Keratinocyte (primary cell): Measurements from ENCODE around the gene CNPY1. TPM values are rescaled to one million over a fixed set of nuclear protein-coding genes. Genes with fewer than 3 reads are reported as not detected.

Experiments used
- DNase-seq: peaks from one replicate; pipeline ENCODE4 v3.0.0-alpha.2; 2011; ENCODE audit warnings: low read depth, missing footprints, low spot score
- FAIRE-seq: peaks from 2 replicates; lab custom pipeline; 2011; peaks lifted over from hg19 to GRCh38; lab: Jason Lieb, UNC
- H2AFZ ChIP-seq: 2 replicates; pipeline ENCODE4 v1.6.0; 2012; ENCODE audit warnings: low read length, control low read depth, inconsistent platforms; ENCODE audit not compliant: control insufficient read depth
- H3K27ac ChIP-seq: 2 replicates; pipeline ENCODE4 v1.5.1; 2011; ENCODE audit warnings: low read length; ENCODE audit not compliant: control insufficient read depth, insufficient read depth
- H3K27me3 ChIP-seq: 3 replicates; pipeline ENCODE4 v1.6.0; 2011; ENCODE audit warnings: low read length; ENCODE audit not compliant: control insufficient read depth, insufficient read depth; ENCODE audit errors: extremely low read depth
- H3K36me3 ChIP-seq, 2 experiments: 2 replicates in 1 of 2; 3 replicates in 1 of 2; pipeline ENCODE4 v1.5.1; 2011; ENCODE audit warnings: low read length in 2 of 2, mild to moderate bottlenecking in 1 of 2; ENCODE audit not compliant: control insufficient read depth in 2 of 2, insufficient read depth in 2 of 2; ENCODE audit errors: extremely low read depth in 1 of 2
- H3K4me1 ChIP-seq: 3 replicates; pipeline ENCODE4 v1.5.1; 2011; ENCODE audit warnings: low read length; ENCODE audit not compliant: control insufficient read depth, insufficient read depth; ENCODE audit errors: extremely low read depth
- H3K4me2 ChIP-seq: 3 replicates; pipeline ENCODE4 v1.6.0; 2011; ENCODE audit warnings: low read depth, low read length; ENCODE audit not compliant: control insufficient read depth, insufficient read depth; ENCODE audit errors: extremely low read depth
- H3K4me3 ChIP-seq, 3 experiments: fragments of 200-600 bp in 1 of 3; sonication (generic) in 1 of 3; 2 replicates in 2 of 3; 3 replicates in 1 of 3; pipeline ENCODE4 v1.5.1; 2011 to 2016; ENCODE audit warnings: low read length in 3 of 3, mild to moderate bottlenecking in 3 of 3, control low read depth in 2 of 3, inconsistent platforms in 1 of 3, low read depth in 1 of 3, mixed read lengths in 1 of 3, mixed run types in 1 of 3, moderate library complexity in 1 of 3; ENCODE audit not compliant: control insufficient read depth in 2 of 3, insufficient read depth in 2 of 3; ENCODE audit errors: extremely low read depth in 1 of 3
- H3K79me2 ChIP-seq: 2 replicates; pipeline ENCODE4 v1.6.0; 2012; ENCODE audit warnings: low read length; ENCODE audit not compliant: control insufficient read depth, insufficient read depth
- H3K9ac ChIP-seq: 3 replicates; pipeline ENCODE4 v1.6.0; 2011; ENCODE audit warnings: low read length; ENCODE audit not compliant: control insufficient read depth, insufficient read depth; ENCODE audit errors: extremely low read depth
- H3K9me1 ChIP-seq: 3 replicates; pipeline ENCODE4 v1.6.0; 2011; ENCODE audit warnings: low read length; ENCODE audit not compliant: control insufficient read depth, insufficient read depth; ENCODE audit errors: extremely low read depth
- H3K9me3 ChIP-seq: 2 replicates; pipeline ENCODE4 v1.5.1; 2012; ENCODE audit warnings: low read depth, low read length; ENCODE audit not compliant: control insufficient read depth
- H4K20me1 ChIP-seq: 3 replicates; pipeline ENCODE4 v1.6.0; 2011; ENCODE audit warnings: low read length; ENCODE audit not compliant: control insufficient read depth, insufficient read depth; ENCODE audit errors: extremely low read depth
- EZH2 ChIP-seq: IDR thresholded peaks from one replicate; pipeline ENCODE4 v1.6.1; 2012; ENCODE audit warnings: inconsistent platforms, mild to moderate bottlenecking, low read length, moderate library complexity
- dilution Hi-C: fragments of 300-500 bp; cut with MboI; formaldehyde crosslinking; loops from one replicate; pipeline ENCODE4 v1.7.0; 2020; ENCODE audit warnings: low sequenced_read_pairs; ENCODE audit not compliant: extremely low pct_ligation_motif_present
- polyA plus RNA-seq, 5 experiments: library from polyadenylated mRNA; depleted of rRNA in 3 of 5; stranded (reverse) in 3 of 5; stranded (forward) in 1 of 5; unstranded in 1 of 5; fragments of >200 nt; gene quantifications; 1 replicate in 1 of 5; 2 replicates in 3 of 5; 3 replicates in 1 of 5; pipeline versions ENCODE4 v1.2.1 to v1.2.3, GENCODE V29; 2011 to 2012; ENCODE audit warnings: missing spikeins in 2 of 5, low read depth in 1 of 5, low replicate concordance in 1 of 5
- TF ChIP-seq, protein P1 (sequence below), 3 experiments: IDR thresholded peaks in 1 of 3; conservative IDR thresholded peaks in 1 of 3; optimal IDR thresholded peaks in 1 of 3; 2 replicates in 2 of 3; 3 replicates in 1 of 3; pipeline versions ENCODE3 to v1.5.1; 2011; ENCODE audit warnings: low read length in 3 of 3, mild to moderate bottlenecking in 3 of 3, moderate library complexity in 2 of 3, control low read depth in 1 of 3, inconsistent platforms in 1 of 3; ENCODE audit not compliant: insufficient read depth in 2 of 3; ENCODE audit errors: extremely low read depth in 1 of 3

CNPY1 gene
- polyA plus RNA-seq, 1 donor (not counting 4 experiments of a cell fraction or from before 2014, with no cell fraction given) = not detected

DNA sequence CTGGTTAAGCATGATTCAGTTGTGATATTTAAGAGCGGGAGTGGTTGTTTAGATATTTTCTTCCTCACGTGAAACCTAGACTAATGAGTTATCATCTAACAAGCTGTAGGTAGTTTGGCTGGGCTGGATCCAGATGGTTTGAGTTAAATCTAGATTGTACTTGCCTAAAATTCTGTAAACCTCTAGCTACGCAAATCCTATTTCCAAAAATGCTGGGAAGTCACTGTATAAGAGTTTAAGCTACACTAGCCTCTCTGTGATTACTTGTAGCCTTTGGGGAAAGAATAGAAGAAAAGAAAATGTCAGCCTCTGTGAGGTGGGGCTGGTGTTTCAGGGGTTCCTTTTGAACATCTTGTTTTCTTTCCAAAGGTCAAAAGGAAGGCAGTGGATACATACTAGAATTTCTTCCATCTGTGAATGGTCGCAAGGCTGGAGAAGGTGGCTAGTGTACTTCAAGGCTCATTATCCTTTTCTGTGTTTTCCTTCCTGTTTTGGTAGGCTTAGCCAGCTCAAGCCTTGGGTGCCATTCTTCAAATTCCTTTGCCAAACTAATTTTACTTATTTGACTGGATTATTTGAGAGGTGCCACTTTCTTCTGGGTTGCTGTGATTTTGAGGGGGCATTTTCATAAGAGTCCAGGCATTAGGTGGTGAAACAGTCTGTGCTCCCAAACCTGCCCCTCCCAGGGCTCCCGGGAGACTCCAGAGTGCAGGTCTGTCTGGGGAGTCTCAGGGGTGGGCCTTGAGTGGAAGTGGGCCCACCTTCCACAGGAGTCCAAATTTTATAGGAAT lies 93.7 kb downstream of the CNPY1 start:
- dilution Hi-C loops = no loop called here
- H3K4me1 ChIP-seq = no peaks in the 10 kb centered on the region

DNA sequence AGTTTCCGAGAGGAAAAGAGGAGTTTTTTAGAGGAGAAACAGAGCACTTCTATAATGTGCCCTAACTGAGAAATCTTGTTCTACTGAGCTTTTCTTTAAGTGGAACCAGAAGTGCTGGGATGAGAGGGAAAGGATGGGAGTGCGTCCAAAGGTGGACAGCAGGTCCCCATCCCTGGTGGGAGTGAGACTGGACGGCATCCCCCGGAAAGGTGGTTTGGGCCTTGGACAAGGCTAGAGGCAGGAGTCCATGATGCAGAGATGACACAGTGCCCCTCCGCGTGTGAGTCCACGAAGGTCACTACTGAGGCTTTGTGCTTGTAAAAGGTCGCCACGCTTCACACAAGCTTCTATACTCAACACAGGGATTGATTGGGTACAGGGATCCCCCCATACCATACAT lies 94.5 kb downstream of the CNPY1 start:
- Histone ChIP-seq H3K27me3 (peaks cover 96% of the 10 kb centered on the region), H3K9ac (no peak overlapping the region), H3K79me2 (no peaks in the 10 kb centered on the region), H3K9me1 (no peaks in the 10 kb centered on the region), H3K4me2 (no peak overlapping the region), H4K20me1 (peaks cover 4% of the 10 kb centered on the region), H3K4me1 (no peaks in the 10 kb centered on the region), H3K4me3 (no peak overlapping the region), H3K36me3 (no peaks in the 10 kb centered on the region), H3K9me3 (no peaks in the 10 kb centered on the region), H3K27ac (no peak overlapping the region), H2AFZ (no peak overlapping the region)
- no peak for FAIRE-seq
- dilution Hi-C loops = no loop called here
- TF ChIP-seq, protein P1, sequence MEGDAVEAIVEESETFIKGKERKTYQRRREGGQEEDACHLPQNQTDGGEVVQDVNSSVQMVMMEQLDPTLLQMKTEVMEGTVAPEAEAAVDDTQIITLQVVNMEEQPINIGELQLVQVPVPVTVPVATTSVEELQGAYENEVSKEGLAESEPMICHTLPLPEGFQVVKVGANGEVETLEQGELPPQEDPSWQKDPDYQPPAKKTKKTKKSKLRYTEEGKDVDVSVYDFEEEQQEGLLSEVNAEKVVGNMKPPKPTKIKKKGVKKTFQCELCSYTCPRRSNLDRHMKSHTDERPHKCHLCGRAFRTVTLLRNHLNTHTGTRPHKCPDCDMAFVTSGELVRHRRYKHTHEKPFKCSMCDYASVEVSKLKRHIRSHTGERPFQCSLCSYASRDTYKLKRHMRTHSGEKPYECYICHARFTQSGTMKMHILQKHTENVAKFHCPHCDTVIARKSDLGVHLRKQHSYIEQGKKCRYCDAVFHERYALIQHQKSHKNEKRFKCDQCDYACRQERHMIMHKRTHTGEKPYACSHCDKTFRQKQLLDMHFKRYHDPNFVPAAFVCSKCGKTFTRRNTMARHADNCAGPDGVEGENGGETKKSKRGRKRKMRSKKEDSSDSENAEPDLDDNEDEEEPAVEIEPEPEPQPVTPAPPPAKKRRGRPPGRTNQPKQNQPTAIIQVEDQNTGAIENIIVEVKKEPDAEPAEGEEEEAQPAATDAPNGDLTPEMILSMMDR (optimal IDR thresholded peaks at IDR 0.05 in 1 of 3, IDR thresholded peaks at IDR 0.05 in 1 of 3, conservative IDR thresholded peaks at IDR 0.05 in 1 of 3; ENCODE audit: extremely low read depth in 1 of 3, insufficient read depth in 2 of 3, low read length in 3 of 3) = no peak
- DNase-seq = no peak

More for the DNA sequence above, 93.7 kb downstream of the CNPY1 start:
- H3K27me3 ChIP-seq = peaks cover 98% of the 10 kb centered on the region
- H4K20me1 ChIP-seq = peaks cover 4% of the 10 kb centered on the region
- no peaks in the 10 kb centered on the region for H3K9me1 ChIP-seq
- H3K4me2 ChIP-seq = no peak overlapping the region
- no peak overlapping the region for H3K4me3 ChIP-seq
- H3K36me3 ChIP-seq = no peaks in the 10 kb centered on the region
- H3K79me2 ChIP-seq = no peaks in the 10 kb centered on the region
- no peak overlapping the region for H3K9ac ChIP-seq
- H3K27ac ChIP-seq = no peak overlapping the region
- no peak overlapping the region for H2AFZ ChIP-seq
- DNase-seq (no peak), FAIRE-seq (no peak)
- TF ChIP-seq EZH2 = no peak
- no peaks in the 10 kb centered on the region for H3K9me3 ChIP-seq

Other genes with a start within 250 kb of the CNPY1 start
- 62.2 to 115 TPM (median 104 TPM) in 3 replicates for gene INSIG1, start 248.7 kb downstream of the CNPY1 start, polyA plus RNA-seq
- gene EN2, start 88.4 kb downstream of the CNPY1 start, polyA plus RNA-seq = 0.05 to 0.14 TPM (median 0.09 TPM) in 3 replicates
- gene RBM33, start 98.1 kb upstream of the CNPY1 start, polyA plus RNA-seq = 6.1 to 8.9 TPM (median 6.8 TPM) in 3 replicates